Kidney (tissue), 14 donors: ENCODE results near the gene RPTOR. TPM values are rescaled to one million over a fixed set of nuclear protein-coding genes. Genes with fewer than 3 reads are reported as not detected.

Experiments
- DNase-seq, 5 donors: peaks; one replicate each; pipeline ENCODE4 v3.0.0-alpha.2; 2013 to 2020
- FAIRE-seq: peaks from 2 replicates; lab custom pipeline; 2012; peaks lifted over from hg19 to GRCh38; lab: Jason Lieb, UNC
- H3K27ac ChIP-seq, 2 donors: one replicate each; pipeline ENCODE4 v1.7.0; 2013; ENCODE audit warnings: low read depth in 2 of 2, low read length in 2 of 2, inconsistent platforms in 1 of 2
- H3K27me3 ChIP-seq: one replicate; pipeline ENCODE4 v1.7.1; 2013; ENCODE audit warnings: low read length, inconsistent platforms; ENCODE audit not compliant: control insufficient read depth, insufficient read depth
- H3K36me3 ChIP-seq, 3 donors: one replicate each; pipeline versions ENCODE4 v1.7.0 to v1.7.1; 2013; ENCODE audit warnings: low read length in 3 of 3, control low read depth in 1 of 3, inconsistent platforms in 1 of 3; ENCODE audit not compliant: insufficient read depth in 3 of 3, control insufficient read depth in 2 of 3
- H3K4me1 ChIP-seq, 3 donors: one replicate each; pipeline versions ENCODE4 v1.7.0 to v1.7.1; 2013; ENCODE audit warnings: low read length in 3 of 3, inconsistent platforms in 1 of 3, low read depth in 1 of 3; ENCODE audit not compliant: control insufficient read depth in 2 of 3, insufficient read depth in 2 of 3
- H3K4me3 ChIP-seq, 3 donors: one replicate each; pipeline versions ENCODE4 v1.7.0 to v1.8.1; 2013; ENCODE audit warnings: low read length in 3 of 3, control low read depth in 1 of 3, inconsistent platforms in 1 of 3
- H3K9ac ChIP-seq, 3 donors: one replicate each; pipeline versions ENCODE4 v1.7.0 to v1.7.1; 2013; ENCODE audit warnings: low read length in 3 of 3, control low read depth in 1 of 3, inconsistent platforms in 1 of 3
- H3K9me3 ChIP-seq, 3 donors: one replicate each; pipeline versions ENCODE4 v1.7.0 to v1.7.1; 2013; ENCODE audit warnings: low read length in 3 of 3, control low read depth in 1 of 3, inconsistent platforms in 1 of 3; ENCODE audit not compliant: control insufficient read depth in 2 of 3, insufficient read depth in 1 of 3
- intact Hi-C: fragments of 100-400 bp; cut with DNase I; formaldehyde crosslinking; loops from one replicate; pipeline ENCODE4 v1.11.1; 2022
- polyA plus RNA-seq: library from polyadenylated mRNA; stranded (reverse); fragments of 350-450 nt; fragmentation: Illumina TruSeq; extraction: RNeasy Lipid Tissue Mini Kit (QIAGEN cat#74804); gene quantifications from one replicate; pipeline ENCODE4 v1.2.3, GENCODE V29; 2014; ENCODE audit warnings: low read depth, low replicate concordance; ENCODE audit not compliant: insufficient read depth
- total RNA-seq: library from RNA; stranded (reverse); fragmentation: NEBNext Ultra II Directional; extraction: Animal tissue kit (Norgen Biotek cat#: 25700); gene quantifications from one replicate; pipeline ENCODE4 v1.2.1, GENCODE V29; 2021
- TF ChIP-seq, protein P1 (sequence below): IDR thresholded peaks from 3 replicates; pipeline ENCODE4 v1.5.1; 2012; ENCODE audit warnings: mild to moderate bottlenecking, moderate library complexity, borderline replicate concordance; ENCODE audit not compliant: insufficient read depth; ENCODE audit errors: extremely low read depth
- donor health status: control.
- donor health status: control.
- donor health status: control.
- donor health status: control.
- donor health status: control.
- donor health status: DM: yes; HTN: yes; CAD: no.
- donor health status: Normal renal cell carcinoma (clear cell type).

Gene RPTOR
- total and polyA plus RNA-seq, 2 donors from 2014 or later: 5.5 to 37.6 TPM

DNA sequence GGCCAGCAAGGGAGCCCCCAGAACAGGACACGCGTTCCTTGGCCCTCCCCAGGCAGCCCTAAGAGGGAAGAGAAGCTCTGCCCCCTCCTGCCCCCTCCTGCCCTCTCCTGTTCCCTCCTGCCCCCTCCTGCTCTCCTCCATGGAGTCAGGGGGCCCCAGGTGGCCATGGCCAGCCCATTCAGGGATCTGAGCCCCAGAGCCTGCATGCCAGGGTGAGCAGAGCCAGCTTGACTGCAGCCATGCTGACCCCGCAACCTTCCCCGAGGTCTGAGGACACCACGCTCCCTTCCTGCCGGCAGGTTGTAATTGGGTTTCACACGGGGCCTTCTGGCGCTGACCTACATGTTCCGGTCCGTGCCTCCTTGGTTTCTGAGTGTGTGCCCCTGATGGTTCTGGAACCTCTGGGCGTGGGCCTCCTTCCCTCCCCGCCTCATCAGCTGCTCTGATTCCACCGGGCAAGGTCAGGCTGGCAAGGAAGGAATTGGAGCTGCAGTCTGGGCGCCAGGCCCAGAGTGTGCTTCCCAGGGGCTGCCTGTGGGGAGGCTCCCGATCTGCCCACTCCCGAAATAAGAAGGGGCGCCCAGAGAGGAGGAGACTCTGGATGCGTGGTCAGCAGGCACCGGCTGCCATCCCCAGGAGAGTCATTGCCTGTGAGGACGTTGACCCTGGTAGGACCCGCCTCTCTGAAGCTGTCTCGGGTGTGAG lies 44.5 kb upstream of the RPTOR start:
- peaks cover 0 to 9% (median 0%) of the 10 kb centered on the region in 3 donors for H3K4me1 ChIP-seq
- peak in 1 of 5 donors; percentile 34 for DNase-seq
- H3K9ac ChIP-seq: no peak overlapping the region
- TF ChIP-seq, protein P1, sequence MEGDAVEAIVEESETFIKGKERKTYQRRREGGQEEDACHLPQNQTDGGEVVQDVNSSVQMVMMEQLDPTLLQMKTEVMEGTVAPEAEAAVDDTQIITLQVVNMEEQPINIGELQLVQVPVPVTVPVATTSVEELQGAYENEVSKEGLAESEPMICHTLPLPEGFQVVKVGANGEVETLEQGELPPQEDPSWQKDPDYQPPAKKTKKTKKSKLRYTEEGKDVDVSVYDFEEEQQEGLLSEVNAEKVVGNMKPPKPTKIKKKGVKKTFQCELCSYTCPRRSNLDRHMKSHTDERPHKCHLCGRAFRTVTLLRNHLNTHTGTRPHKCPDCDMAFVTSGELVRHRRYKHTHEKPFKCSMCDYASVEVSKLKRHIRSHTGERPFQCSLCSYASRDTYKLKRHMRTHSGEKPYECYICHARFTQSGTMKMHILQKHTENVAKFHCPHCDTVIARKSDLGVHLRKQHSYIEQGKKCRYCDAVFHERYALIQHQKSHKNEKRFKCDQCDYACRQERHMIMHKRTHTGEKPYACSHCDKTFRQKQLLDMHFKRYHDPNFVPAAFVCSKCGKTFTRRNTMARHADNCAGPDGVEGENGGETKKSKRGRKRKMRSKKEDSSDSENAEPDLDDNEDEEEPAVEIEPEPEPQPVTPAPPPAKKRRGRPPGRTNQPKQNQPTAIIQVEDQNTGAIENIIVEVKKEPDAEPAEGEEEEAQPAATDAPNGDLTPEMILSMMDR: no peak
- H3K9me3 ChIP-seq: no peaks in the 10 kb centered on the region
- H3K27ac ChIP-seq: no peak overlapping the region
- intact Hi-C loops: no loop called here
- no peak overlapping the region for H3K4me3 ChIP-seq
- H3K27me3 ChIP-seq: no peaks in the 10 kb centered on the region
- H3K36me3 ChIP-seq: no peaks in the 10 kb centered on the region
- FAIRE-seq: no peak

DNA sequence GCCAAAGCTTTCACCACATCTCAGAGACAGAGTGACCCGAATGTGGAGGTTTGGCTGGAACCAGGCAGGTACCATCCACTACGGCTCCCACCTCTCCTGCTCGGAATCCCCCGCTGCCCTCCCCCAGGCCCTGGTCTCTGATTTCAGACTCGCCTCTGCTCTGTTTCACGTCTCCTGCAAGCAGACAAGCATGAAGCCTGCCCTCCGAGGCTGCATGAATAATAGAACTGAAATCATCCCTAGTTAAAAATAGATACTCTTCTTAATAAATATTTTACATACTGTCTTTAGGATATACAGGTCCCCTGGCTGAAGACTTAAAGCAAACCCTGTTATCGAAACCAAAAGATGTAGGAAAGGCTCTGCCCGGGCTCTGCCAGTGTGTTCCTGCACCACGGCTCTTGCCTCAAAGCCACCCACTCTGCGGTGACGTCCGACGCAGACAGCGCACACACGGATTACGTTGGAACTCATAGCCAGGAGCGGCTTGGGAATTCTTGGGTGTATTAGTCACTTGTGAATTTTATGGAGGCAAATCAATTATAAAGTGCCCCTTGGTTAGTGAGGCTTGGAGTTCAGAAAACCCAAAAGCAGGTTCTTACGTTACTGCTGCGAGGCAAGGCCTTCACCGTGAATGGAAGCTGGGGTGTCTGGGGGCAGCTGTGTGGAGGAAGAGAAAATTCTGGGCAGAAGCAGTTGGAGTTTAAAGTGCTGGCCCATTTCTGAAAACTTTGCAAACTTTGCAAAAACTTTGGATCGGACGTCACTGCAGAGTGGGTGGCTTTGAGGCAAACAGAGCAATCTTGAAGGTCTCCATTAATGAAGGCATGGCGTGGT lies 42.7 kb upstream of the RPTOR start:
- H3K36me3 ChIP-seq: no peaks in the 10 kb centered on the region
- intact Hi-C loops: no loop called here
- TF ChIP-seq, protein P1: no peak
- H3K27me3 ChIP-seq: no peaks in the 10 kb centered on the region
- peaks cover 0 to 9% (median 0%) of the 10 kb centered on the region in 3 donors for H3K4me1 ChIP-seq
- no peak overlapping the region for H3K27ac ChIP-seq
- FAIRE-seq (no peak), DNase-seq (peak in 4 of 5 donors; percentile 62 to 80 (median 74))
- H3K4me3 ChIP-seq: no peak overlapping the region
- no peaks in the 10 kb centered on the region for H3K9me3 ChIP-seq
- H3K9ac ChIP-seq: no peak overlapping the region

DNA sequence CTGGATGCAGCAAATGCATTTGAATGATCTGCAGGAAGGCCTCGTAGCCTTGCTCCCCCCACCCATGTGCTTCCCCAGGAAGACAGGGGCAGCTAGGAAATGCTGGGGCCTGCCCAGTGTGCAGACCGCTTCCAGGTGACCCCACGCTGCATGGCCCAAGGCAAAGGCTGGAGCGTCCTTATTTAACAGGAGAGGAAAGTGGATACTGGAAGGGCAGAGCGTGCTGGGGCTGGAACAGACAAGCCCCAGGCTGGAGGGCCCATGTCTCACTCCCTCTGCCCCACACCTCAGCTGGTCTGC lies 42.1 kb upstream of the RPTOR start:
- no peak overlapping the region for H3K4me3 ChIP-seq
- DNase-seq (peak in 1 of 5 donors; percentile 20), FAIRE-seq (no peak)
- intact Hi-C loops: no loop called here
- H3K9me3 ChIP-seq: no peaks in the 10 kb centered on the region
- H3K36me3 ChIP-seq: no peaks in the 10 kb centered on the region
- H3K9ac ChIP-seq: no peak overlapping the region
- H3K4me1 ChIP-seq: peaks cover 0 to 9% (median 0%) of the 10 kb centered on the region in 3 donors
- no peaks in the 10 kb centered on the region for H3K27me3 ChIP-seq
- no peak overlapping the region for H3K27ac ChIP-seq
- TF ChIP-seq, protein P1: no peak
